SHP77 treated with DMSO at 0.1 percent for 48 hours (cell line): ENCODE measurements around the gene ZCCHC10.
"Not testable (repeated sequence)": the region's sequence is repeated elsewhere in the genome, so short reads cannot be mapped to it uniquely, and the experiment has no call there.

ENCODE experiments used
- DNase-seq: peaks from one replicate; lab custom pipeline; 2025; lab: John Stamatoyannopoulos, UW

ZCCHC10 gene

DNA sequence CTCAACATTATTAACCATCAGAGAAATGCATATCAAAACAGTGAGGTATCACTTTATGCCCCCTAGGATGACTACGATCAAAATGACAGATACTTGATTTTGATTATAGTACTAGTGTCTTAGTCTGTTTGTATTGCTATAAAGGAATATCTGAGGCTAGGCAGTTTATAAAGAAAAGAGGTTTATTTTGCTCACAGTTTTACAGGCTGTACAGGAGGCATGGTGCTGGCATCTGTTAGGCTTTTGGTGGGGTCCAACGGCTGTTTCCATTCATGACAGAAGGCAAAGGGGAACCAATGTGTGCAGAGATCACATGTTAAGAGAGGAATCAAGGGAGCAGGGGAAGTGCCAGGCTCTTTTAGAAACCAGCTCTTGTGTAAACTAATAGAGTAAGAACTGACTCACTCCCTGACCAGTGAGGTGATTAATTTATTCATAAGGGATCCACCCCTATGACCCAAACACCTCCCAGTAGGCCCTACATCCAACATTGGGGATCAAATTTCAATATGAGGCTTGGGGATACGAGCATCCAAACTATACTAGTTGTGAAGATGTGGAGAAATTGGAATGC is 46.9 kb downstream of the ZCCHC10 start:
- DNase-seq, result no peak

DNA sequence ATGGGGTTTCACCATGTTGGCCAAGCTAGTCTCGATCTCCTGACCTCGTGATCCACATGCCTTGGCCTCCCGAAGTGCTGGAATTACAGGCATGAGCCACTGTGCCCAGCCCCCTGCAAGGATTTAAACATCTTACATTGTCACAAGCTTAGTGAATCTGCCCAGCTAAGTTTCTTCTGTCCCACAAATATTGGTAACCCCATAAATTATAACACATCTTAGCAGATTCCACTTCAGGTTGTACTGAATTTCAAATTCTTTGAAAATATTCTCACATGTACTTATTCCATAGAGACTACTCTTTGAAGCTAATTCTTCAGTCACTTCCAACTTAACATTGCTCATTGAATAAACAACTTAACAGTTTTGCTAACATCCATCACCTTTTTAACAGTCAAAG is 49.5 kb downstream of the ZCCHC10 start:
- no peak for DNase-seq

DNA sequence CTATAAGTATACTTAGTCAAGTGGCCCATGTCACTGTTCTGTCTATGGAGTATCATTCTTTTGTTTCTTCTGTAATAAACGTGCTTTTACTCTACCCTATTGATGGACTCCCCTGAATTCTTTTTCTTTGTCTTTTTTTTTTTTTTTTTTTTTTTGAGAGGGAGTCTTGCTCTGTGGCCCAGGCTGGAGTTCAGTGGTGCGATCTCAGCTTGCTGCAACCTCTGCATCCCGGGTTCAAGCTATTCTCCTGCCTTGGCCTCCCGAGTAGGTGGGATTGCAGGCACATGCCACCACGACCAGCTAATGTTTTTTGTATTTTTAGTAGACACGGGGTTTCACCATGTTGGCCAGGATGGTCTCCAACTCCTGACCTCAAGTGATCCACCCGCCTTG is 53.9 kb downstream of the ZCCHC10 start:
- not testable (repeated sequence) for DNase-seq

DNA sequence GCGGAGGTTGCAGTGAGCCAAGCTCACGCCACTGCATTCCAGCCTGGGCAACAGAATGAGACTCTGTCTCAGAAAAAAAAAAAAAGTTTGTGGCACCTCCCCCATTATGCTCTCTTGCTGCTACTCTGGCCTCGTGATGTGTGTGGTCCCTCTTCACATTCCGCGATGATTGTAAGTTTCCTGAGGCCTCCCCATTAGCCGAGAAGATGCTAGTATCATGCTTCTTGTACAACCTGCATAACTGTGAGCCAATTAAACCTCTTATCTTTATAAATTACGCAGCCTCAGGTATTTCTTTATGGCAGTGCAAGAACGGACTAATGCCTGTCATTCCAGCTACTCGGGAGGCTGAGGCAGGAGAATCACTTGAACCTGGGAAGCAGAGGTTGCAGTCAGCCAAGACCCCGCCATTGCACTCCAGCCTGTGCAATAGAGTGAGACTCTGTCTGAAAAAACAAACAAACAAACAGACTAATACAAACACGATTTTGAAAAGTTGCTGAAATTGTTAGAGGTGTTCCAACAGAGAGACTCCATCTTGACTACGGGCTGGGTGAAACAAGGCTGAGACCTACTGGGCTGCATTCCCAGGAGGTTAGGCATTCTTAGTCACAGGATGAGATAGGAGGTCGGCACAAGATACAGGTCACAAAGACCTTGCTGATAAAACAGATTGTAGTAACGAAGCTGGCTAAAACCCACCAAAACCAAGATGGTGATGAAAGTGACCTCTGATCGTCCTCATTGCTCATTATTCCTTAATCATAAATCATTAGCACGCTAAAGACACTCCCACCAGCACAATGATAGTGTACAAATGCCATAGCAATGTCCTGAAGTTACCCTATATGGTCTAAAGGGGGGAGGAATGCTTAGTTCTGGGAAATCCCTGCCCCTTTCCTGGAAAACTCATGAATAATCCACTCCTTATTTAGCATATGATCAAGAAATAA is 54.6 kb downstream of the ZCCHC10 start:
- no peak for DNase-seq

DNA sequence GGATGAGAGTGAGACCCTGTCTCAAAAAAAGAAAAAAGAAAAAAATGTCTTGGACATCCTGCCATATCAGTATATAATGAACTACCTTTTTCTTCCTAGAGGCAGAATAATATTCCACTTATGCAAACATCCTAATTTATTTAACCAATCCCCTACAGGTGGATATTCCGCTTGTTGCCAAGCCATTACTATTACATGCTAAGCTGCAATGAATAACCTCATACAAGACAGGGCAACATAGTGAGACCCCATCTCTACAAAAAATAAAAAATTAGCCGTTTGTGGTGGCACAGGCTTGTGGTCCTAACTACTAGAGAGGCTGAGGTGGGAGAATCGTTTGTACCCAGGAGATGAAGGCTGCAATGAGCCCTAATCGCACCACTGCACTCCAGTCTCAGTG is 61.2 kb downstream of the ZCCHC10 start:
- no peak for DNase-seq

DNA sequence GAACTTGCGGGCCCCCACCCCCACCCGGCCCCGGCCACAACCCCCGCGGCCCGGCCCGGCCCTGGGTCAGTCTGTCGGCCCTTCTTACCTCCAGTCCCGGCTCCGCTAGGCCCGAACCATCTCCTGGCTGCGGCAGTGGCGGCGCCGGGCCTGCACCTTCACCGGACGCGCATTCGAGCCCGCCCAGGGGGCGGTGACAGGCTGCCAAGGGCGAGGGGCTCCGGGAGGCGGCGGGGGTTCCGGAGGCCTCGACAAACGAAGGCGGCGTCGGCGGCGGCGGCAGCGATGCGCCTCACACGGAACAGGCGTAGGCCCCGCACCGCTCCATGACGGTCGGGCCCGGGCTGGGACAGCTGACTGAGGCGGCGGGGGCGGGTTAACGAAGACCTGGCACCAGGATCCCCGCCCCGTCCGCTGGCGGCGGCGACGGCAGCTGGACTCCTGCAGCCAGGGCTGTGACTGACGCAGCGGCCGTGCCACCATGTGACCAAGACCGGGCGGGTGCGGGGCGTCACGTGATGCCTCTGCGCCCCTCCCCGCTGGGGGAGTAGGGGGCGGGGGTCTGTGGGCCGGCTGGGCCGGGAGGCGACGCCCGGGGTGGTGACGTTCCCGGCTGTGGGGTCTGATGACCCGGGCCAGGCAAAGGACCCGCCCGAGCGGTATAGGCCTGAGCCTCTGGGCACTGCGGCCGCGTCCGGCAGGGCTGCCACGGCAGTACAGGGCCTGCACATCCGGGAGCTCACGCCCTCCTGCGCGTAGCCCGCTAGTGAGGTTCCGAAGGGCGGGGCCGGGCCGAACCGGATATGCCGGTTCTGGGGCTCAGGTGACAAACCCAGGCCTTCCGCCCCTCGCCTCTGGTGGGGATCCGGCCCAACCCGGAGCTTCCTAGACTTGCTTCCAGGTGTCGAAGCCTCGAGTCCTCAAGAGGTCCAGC is 62.9 kb downstream of the ZCCHC10 start, which contains the start of gene AFF4:
Gene AFF4 (minus strand): TSS at position 464 of the 934 bp plus-strand sequence. CDS start 26,445 bp downstream, outside the sequence.
- DNase-seq, result peak; percentile 80

DNA sequence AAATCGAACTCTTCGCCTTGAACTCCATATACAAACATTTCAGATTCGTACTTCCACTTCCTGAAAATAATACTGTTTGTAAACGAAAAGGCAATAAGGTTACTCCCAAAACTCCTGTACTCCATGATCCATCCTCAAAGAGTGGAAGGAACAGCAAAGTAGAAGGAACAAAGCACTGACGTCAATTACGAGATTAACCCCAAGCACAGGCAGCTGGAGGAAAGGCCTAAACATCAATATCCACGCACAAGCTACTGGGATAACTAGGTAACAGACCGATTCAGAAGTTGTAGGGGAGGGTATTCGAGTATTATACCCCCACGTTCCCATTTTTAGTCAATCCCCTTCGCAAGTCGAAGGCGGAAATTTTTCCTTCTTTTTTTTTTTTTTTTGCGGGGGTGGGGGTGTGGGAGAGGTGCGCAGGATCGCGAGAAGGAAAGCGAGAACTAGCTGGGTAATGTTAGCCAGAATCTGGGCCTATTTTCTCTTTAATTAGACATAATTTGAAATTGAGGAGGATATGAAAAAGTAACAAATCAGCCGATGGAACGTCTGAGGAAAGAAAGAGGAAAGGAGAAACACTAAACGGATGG is 63.8 kb downstream of the ZCCHC10 start:
- peak; percentile 19 for DNase-seq

DNA sequence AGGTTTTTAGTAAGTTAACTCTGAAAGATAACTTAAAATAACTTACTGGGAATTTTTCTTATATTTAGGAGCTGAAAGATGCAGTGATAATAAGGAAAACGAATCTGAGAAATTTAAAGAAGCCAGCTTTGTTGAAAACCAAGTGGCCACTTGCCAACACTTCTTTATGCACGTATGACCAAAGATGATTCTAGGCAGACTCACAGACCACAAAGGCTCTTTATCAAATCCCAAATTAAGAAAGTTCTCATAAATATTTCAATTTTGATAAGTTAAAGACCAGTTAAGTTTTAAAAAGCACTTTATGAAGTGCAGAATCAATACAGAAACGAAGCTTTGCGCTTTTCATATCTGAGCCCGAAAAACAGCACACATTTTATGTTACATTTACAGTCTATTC is 64.5 kb downstream of the ZCCHC10 start:
- DNase-seq, result no peak

DNA sequence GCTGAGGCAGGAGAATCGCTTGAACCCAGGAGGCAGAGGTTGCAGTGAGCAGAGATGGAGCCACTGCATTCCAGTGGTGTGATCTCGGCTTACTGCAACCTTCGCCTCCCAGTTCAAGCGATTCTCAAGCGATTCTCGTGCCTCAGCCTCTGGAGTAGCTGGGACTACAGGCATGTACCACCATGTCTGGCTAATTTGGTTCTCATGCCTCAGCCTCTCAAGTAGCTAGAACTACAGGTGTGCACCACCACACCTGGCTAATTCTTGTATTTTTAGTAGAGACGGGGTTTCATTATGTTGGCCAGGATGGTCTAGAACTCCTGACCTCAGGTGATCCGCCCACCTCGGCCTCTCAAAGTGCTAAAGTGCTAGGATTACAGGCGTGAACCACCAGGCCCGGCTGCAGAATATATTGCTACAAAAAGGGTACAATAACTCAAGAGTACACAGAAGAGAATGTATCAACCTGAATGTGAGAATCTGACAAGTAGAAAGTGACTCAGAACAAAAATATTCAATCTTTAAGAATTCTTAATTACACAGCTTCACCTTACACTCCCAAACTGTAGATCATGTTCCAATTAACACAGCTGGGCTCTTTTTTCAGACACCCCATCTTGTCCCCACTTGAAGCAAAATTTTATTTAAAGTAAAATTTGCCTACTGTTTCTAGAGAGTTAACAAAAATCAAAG is 65.1 kb downstream of the ZCCHC10 start:
- not testable (repeated sequence) for DNase-seq

DNA sequence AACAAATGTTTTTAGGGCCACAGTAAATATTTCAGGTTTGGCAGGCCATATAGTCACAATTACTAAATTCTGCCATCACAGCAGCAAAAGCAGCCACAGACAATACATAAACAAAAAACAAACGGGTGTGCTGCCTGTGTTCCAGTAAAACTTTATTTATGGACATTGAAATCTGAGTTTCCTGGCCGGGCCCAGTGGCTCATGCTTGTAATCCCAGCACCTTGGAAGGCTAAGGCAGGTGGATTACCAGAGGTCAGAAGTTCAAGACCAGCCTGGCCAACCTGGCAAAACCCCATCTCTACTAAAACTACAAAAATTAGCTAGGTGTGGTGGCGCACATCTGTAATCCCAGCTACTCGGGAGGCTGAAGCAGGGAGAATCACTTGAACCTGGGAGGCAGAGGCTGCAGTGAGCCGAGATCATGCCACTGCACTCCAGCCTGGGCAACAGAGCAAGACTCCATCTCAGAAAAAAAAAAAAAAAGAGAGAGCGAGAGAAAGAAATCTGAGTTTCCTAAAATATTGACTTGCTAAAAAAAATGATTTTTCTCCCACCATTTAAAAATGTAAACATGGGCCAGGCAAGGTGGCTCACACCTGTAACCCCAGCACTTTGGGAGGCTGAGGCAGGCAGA is 70.1 kb downstream of the ZCCHC10 start:
- DNase-seq, result not testable (repeated sequence)

DNA sequence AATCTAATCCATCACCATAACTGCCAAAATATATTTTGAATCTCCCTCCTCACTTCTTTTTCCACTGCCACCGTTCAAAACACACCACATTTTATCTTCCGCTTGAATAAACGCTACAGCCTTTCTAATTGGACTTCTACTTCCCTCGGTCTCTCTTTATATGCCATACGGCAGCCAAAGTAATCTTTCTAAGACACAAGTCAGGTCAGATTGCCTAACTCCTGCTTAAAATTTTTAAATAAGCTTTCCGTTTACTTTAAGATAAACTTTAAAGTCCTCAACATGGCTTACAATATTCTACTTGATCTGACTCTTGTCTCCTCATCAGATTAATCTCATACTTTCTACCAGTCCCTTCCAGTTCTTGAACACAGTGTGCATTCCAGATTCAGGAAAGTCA is 72.6 kb downstream of the ZCCHC10 start:
- DNase-seq, result no peak

DNA sequence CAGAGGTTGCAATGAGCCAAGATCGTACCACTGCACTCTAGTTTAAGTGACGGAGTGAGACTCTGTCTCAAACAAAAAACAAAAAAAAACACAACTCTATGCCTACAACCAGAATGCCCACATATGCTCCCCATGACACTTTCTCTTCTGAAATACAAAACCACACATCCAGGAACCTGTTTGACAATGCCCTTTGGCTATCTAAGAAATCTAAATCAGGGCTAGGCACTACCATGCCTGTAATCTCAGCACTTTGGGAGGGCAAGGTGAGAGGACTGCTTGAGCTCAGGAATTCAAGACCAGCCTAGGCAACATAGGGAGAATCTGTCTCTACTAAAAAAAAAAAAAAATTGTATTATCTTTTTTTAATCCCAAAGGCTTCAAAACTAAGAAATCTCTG is 73.5 kb downstream of the ZCCHC10 start:
- no peak for DNase-seq

DNA sequence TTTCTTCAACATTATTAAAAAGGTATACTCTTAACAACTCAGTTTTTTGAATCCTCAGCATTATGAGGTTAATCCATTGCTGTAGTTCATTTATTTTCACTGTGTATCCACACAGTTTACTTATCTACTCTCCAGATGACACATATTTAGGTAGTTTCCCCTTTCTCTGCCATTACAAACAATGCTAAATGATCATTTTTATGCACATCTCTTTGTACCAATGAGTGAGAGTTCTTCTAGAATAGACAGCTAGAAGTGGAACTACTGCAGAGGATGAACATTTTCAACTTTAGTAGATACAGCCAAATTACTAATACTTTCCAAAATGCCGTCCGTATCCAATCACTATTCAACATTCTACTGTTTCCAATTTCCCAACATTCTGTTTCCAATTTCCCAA is 74.5 kb downstream of the ZCCHC10 start:
- no peak for DNase-seq

DNA sequence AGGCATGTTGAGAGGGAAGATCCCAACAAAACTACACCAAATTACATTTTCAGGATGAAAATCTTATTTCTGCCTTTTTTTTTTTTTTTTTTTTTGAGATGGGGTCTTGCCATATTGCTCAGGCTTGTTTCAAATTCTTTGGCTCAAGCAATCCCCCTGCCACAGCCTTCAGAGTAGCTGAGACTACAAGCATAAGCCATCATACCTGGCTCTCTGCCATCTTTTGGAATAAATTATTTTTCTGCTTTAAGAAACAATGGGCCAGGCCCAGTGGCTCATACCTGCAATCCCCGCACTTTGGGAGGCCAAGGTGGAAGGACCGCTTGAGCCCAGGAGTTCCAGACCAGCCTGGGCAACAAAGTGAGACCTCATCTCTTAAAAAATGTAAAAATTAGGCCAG is 77.2 kb downstream of the ZCCHC10 start:
- DNase-seq, result no peak

DNA sequence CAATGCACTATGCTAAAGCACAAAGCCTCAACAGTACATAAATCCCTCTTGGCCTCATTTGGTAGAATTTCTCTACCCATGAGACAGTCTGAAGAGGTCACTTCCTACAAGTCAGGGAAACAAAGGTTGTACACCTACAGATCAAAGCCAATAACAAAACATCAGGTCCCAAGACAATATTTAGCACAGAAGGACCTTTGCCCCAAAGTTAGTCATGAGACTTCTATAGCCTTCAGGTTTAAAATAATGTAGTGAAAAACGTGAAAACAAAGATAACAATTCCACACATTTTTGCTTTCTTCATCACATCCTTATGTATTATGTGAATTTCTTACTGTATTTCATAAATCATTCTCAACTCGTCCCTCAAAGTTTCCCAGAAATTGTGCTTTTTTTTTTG is 78.7 kb downstream of the ZCCHC10 start:
- no peak for DNase-seq
